H1 (cell line): ENCODE results near the gene APBA3.

Source experiments
- CTCF ChIP-seq, 3 experiments: IDR thresholded peaks; 1 replicate in 2 of 3; 2 replicates in 1 of 3; pipeline versions ENCODE4 v1.5.1 to v1.6.1; 2011; ENCODE audit warnings: low read length in 3 of 3, mild to moderate bottlenecking in 3 of 3, inconsistent platforms in 2 of 3, low read depth in 1 of 3, moderate library complexity in 1 of 3; ENCODE audit not compliant: insufficient read depth in 1 of 3; ENCODE audit errors: control extremely low read depth in 1 of 3
- HDAC6 ChIP-seq: IDR thresholded peaks from one replicate; pipeline ENCODE4 v1.7.1; 2012; ENCODE audit warnings: low read depth, mild to moderate bottlenecking, inconsistent platforms, low read length, moderate library complexity
- POLR2A ChIP-seq, 2 experiments: IDR thresholded peaks; 1 replicate in 1 of 2; 2 replicates in 1 of 2; pipeline ENCODE4 v1.6.1; 2011; ENCODE audit warnings: low read depth in 2 of 2, low read length in 2 of 2, mild to moderate bottlenecking in 2 of 2; ENCODE audit errors: control extremely low read depth in 1 of 2
- POLR2AphosphoS5 ChIP-seq: IDR thresholded peaks from 2 replicates; pipeline ENCODE4 v1.6.1; 2011; ENCODE audit warnings: low read depth, low read length
- TAF1 ChIP-seq: IDR thresholded peaks from 2 replicates; pipeline ENCODE4 v1.6.1; 2011; ENCODE audit warnings: mild to moderate bottlenecking, low read depth, low read length

GRCh38 chr19:3746371-3747056 lies 15.0 kb downstream of the APBA3 start:
- TF ChIP-seq POLR2AphosphoS5 (no peak), CTCF (IDR thresholded peaks at IDR 0.05; ENCODE audit: control extremely low read depth in 1 of 3, insufficient read depth in 1 of 3, low read depth in 1 of 3, low read length in 3 of 3) (no peak), HDAC6 (no peak), TAF1 (no peak), POLR2A (IDR thresholded peaks at IDR 0.05; ENCODE audit: control extremely low read depth in 1 of 2, low read depth in 2 of 2, low read length in 2 of 2) (no peak)
